Endodermal cell (in vitro differentiated cells): ENCODE results near the gene DPYSL4. TPM values are rescaled to one million over a fixed set of nuclear protein-coding genes. Genes with fewer than 3 reads are reported as not detected.

ENCODE experiments used
- DNase-seq: peaks from one replicate; pipeline ENCODE4 v3.0.0-alpha.2; 2017
- H3K27ac ChIP-seq: 2 replicates; pipeline ENCODE4 v1.5.1; 2013; ENCODE audit warnings: mild to moderate bottlenecking, low read depth, low read length, moderate library complexity
- H3K27me3 ChIP-seq: 2 replicates; pipeline ENCODE4 v1.6.1; 2013; ENCODE audit warnings: mild to moderate bottlenecking, low read length, moderate library complexity; ENCODE audit not compliant: insufficient read depth, control insufficient read depth, poor library complexity, severe bottlenecking
- H3K36me3 ChIP-seq: 2 replicates; pipeline ENCODE4 v1.7.0; 2013; ENCODE audit warnings: mild to moderate bottlenecking, low read length, moderate library complexity; ENCODE audit not compliant: control insufficient read depth, insufficient read depth
- H3K4me1 ChIP-seq: one replicate; pipeline ENCODE4 v1.7.0; 2013; ENCODE audit warnings: low read length; ENCODE audit not compliant: control insufficient read depth, insufficient read depth
- H3K4me3 ChIP-seq: 2 replicates; pipeline ENCODE4 v1.5.1; 2013; ENCODE audit warnings: mild to moderate bottlenecking, low read length, moderate library complexity
- H3K9ac ChIP-seq: 2 replicates; pipeline ENCODE4 v1.6.1; 2013; ENCODE audit warnings: mild to moderate bottlenecking, low read length, moderate library complexity; ENCODE audit not compliant: poor library complexity, severe bottlenecking; ENCODE audit errors: extremely low read depth
- H3K9me3 ChIP-seq: 2 replicates; pipeline ENCODE4 v1.6.1; 2013; ENCODE audit warnings: mild to moderate bottlenecking, low read length, moderate library complexity; ENCODE audit not compliant: control insufficient read depth
- H3K27ac Mint-ChIP-seq: 2 replicates; pipeline ENCODE4 v1.8.0; 2020; ENCODE audit warnings: mixed read lengths
- H3K27me3 Mint-ChIP-seq: 2 replicates; pipeline ENCODE4 v1.8.0; 2021; ENCODE audit warnings: mild to moderate bottlenecking, mixed read lengths; ENCODE audit not compliant: insufficient read depth
- H3K36me3 Mint-ChIP-seq: 2 replicates; pipeline ENCODE4 v1.8.0; 2020; ENCODE audit warnings: low read depth, mixed read lengths
- H3K4me1 Mint-ChIP-seq: 2 replicates; pipeline ENCODE4 v1.8.0; 2020; ENCODE audit warnings: mixed read lengths
- H3K4me3 Mint-ChIP-seq: 2 replicates; pipeline ENCODE4 v1.8.0; 2020; ENCODE audit warnings: mild to moderate bottlenecking, moderate library complexity, mixed read lengths
- H3K9me3 Mint-ChIP-seq: 2 replicates; pipeline ENCODE4 v1.8.0; 2020; ENCODE audit warnings: mild to moderate bottlenecking, mixed read lengths
- WGBS, 2 experiments: methylation state at CpG; one replicate each; pipeline versions ENCODE4 v1.1.5 to v1.1.7; 2013; ENCODE audit warnings: missing lambda C conversion rate in 2 of 2, mixed read lengths in 1 of 2; ENCODE audit not compliant: insufficient coverage in 1 of 2, insufficient read length in 1 of 2; 5-methylcytosine and 5-hydroxymethylcytosine counted together
- total RNA-seq, 2 donors: library from RNA; stranded (reverse); fragmentation: NEBNext Ultra II Directional in 1 of 2; extraction: Animal tissue kit (Norgen Biotek cat#: 25700) in 1 of 2; gene quantifications; 2 replicates in 1 of 2; 3 replicates in 1 of 2; pipeline ENCODE4 v1.2.1, GENCODE V29; 2021
- TF ChIP-seq, protein P1 (sequence below): fragments of 200-600 bp; sonication (generic); conservative IDR thresholded peaks from 2 replicates; pipeline ENCODE4 v1.5.0; 2021; ENCODE audit warnings: antibody characterized with exemption, mild to moderate bottlenecking

Gene DPYSL4
- total RNA-seq, 2 donors from 2014 or later, result 5.1 to 13.5 TPM

DNA sequence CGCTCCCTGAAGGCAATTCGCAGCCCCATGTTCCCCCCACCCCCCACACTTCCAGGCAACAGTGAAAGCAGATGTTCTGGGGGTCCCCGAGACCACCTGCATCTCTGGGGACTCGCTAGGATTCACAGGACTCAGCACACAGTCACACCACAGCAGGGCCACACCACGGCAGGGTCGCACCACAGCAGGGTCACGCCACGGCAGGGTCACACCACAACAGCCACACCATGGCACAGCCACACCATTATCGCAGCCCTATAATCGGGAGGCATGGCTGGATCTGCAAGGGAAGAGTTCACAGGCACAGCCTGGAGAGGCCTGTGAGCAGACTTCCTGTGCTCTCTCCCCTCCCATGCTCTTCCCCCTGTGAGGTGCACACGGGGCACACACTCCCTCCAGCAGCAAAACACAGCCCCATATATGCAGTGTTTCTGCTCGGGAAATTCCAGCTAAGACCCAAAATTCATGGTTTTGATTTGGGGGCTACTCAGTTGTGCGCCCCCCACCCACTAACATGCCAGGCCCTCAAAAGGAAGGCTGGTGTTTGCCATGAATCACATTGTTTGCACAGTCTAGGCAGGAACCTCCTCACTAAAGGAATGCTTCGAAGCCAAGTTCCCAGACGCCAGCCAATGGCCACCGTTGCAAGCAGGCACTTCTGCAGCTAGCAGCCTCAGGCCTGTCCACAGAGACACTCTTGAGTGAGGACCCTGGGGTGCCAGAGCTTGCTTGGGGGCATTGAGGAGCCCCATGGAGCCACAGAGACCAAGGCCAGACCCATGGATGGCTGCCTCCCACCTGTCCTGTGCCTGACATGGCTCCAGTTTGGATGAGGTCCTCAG is 7.0 kb upstream of the DPYSL4 start:
- H3K27ac ChIP-seq, result no peak overlapping the region
- Mint-ChIP-seq H3K4me1 (no peaks in the 10 kb centered on the region), H3K4me3 (no peak overlapping the region), H3K36me3 (no peaks in the 10 kb centered on the region), H3K9me3 (no peaks in the 10 kb centered on the region), H3K27me3 (peaks cover 40% of the 10 kb centered on the region), H3K27ac (no peak overlapping the region)
- no peak overlapping the region for H3K4me3 ChIP-seq
- no peaks in the 10 kb centered on the region for H3K9me3 ChIP-seq
- H3K4me1 ChIP-seq, result no peaks in the 10 kb centered on the region
- WGBS, 2 experiments, result 90 to 94% methylated on average over 11 to 16 of the region's 16 CpGs
- H3K36me3 ChIP-seq, result no peaks in the 10 kb centered on the region
- H3K9ac ChIP-seq, result no peak overlapping the region
- TF ChIP-seq, protein P1, sequence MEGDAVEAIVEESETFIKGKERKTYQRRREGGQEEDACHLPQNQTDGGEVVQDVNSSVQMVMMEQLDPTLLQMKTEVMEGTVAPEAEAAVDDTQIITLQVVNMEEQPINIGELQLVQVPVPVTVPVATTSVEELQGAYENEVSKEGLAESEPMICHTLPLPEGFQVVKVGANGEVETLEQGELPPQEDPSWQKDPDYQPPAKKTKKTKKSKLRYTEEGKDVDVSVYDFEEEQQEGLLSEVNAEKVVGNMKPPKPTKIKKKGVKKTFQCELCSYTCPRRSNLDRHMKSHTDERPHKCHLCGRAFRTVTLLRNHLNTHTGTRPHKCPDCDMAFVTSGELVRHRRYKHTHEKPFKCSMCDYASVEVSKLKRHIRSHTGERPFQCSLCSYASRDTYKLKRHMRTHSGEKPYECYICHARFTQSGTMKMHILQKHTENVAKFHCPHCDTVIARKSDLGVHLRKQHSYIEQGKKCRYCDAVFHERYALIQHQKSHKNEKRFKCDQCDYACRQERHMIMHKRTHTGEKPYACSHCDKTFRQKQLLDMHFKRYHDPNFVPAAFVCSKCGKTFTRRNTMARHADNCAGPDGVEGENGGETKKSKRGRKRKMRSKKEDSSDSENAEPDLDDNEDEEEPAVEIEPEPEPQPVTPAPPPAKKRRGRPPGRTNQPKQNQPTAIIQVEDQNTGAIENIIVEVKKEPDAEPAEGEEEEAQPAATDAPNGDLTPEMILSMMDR, result no peak
- no peak for DNase-seq
- H3K27me3 ChIP-seq, result peaks cover 75% of the 10 kb centered on the region

DNA sequence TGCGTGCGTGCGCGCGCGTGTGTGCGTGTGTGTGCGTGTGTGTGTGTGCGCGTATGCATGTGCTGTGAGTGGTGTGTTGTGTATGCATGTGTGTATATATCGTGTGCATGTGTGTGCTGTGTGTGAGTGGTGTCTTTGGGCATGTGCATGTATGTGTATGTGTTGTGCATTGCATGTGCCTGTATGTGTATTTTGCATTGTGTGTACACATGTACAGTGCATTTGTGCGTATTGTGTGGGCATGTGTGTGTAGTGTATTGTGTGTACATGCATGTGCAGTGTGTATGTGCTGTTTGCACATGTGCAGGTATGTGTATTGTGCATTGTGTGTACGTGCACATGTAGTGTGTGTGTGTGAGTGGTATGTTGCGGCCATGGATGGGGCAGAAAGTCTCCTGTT is 6.0 kb upstream of the DPYSL4 start:
- H3K36me3 Mint-ChIP-seq, result no peaks in the 10 kb centered on the region
- TF ChIP-seq, protein P1, result no peak
- H3K27ac Mint-ChIP-seq, result no peak overlapping the region
- no peaks in the 10 kb centered on the region for H3K9me3 Mint-ChIP-seq
- H3K27ac ChIP-seq, result no peak overlapping the region
- no peaks in the 10 kb centered on the region for H3K9me3 ChIP-seq
- no peak for DNase-seq
- H3K27me3 Mint-ChIP-seq, result peaks cover 50% of the 10 kb centered on the region
- no peaks in the 10 kb centered on the region for H3K4me1 Mint-ChIP-seq
- no peak overlapping the region for H3K9ac ChIP-seq
- H3K4me3 ChIP-seq, result no peak overlapping the region
- no peaks in the 10 kb centered on the region for H3K4me1 ChIP-seq
- WGBS, 2 experiments, result 61 to 91% methylated on average over 5 to 14 of the region's 14 CpGs
- H3K36me3 ChIP-seq, result no peaks in the 10 kb centered on the region
- H3K4me3 Mint-ChIP-seq, result no peak overlapping the region
- H3K27me3 ChIP-seq, result peaks cover 77% of the 10 kb centered on the region

DNA sequence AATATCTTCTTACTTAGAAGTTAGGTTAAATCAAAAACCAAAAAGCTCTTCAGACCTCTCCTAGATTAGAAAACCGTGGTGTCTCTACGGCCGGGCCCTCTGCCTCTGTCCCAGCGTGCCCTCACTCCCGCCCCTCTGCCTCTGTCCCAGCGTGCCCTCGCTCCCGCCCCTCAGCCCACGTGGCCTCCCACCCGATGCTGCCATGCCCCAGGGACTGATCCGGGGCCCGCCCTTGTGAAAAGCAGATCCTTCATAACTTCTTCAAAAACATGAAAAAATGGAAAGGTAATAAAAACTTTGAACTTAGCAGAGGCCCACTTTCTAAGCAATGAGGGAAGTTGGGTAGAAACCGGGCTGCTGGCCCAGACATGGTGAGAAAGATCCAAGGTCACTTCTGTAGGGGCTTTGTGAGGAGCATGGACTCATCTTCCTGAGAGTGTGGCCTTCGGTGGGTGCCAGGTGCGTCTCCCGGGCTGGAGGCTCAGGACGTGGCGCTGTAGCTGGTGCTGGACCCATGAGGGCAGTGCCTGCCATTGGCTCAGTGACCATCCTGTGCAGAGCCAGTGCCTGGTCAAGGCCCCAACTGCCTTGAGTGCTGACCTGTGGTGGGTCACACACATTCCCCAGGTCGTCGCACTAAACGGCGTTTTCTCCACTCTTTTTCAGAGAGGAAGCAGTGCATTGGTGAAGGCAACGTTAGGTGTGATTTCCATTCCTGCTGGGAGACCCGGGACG is 4.9 kb upstream of the DPYSL4 start:
- no peaks in the 10 kb centered on the region for H3K4me1 Mint-ChIP-seq
- H3K27ac Mint-ChIP-seq, result no peak overlapping the region
- H3K4me3 ChIP-seq, result no peak overlapping the region
- H3K36me3 Mint-ChIP-seq, result no peaks in the 10 kb centered on the region
- H3K4me3 Mint-ChIP-seq, result no peak overlapping the region
- no peak for DNase-seq
- TF ChIP-seq, protein P1, result no peak
- no peaks in the 10 kb centered on the region for H3K9me3 ChIP-seq
- peaks cover 74% of the 10 kb centered on the region for H3K27me3 ChIP-seq
- H3K27ac ChIP-seq, result no peak overlapping the region
- 81 to 88% methylated on average over 19 to 25 of the region's 25 CpGs for WGBS, 2 experiments
- peaks cover 48% of the 10 kb centered on the region for H3K27me3 Mint-ChIP-seq
- no peaks in the 10 kb centered on the region for H3K36me3 ChIP-seq
- no peak overlapping the region for H3K9ac ChIP-seq
- H3K4me1 ChIP-seq, result no peaks in the 10 kb centered on the region
- no peaks in the 10 kb centered on the region for H3K9me3 Mint-ChIP-seq
